Measurements from ENCODE around the gene HBG1.
A peak's percentile ranks its signal among the peaks of the same experiment; 100 is the strongest.

Gene HBG1

DNA sequence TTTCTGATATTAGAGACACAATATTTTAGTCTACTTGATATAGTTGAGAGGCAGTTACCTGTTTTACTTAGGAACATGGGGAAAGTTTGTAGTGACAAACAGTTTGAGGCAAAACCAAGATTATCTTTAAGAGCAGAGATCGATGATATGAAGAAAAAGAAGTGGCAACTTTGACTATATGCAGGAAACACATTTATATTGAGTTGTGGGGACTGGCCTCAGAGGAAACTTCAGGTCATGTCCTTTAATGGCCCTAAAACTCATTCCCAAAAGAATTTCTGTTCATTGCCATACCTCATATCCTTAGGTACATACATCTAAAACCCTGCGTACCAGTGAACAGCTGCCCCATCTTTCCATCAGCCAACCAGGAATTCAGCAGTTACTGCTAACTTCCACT, 4.5 kb downstream of the HBG1 start:
- no peak for DNase-seq

DNA sequence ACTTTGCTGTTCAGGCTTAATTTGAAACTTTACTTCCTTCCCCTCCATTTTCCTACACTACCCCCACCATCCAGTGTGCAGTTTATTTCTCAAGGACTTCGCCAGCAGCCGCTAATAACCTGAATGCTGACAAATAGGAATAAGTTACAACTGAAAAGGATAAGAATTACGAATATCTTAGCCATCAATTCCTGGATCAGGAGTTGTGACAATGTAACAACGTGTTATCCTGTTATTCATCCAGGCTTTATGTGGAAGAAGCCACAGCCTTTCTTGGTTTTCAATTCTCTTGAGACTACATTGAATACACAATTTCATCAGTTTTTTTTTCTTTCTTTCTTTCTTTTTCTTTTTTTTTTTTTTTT, 5.9 kb downstream of the HBG1 start:
- no peak for DNase-seq

DNA sequence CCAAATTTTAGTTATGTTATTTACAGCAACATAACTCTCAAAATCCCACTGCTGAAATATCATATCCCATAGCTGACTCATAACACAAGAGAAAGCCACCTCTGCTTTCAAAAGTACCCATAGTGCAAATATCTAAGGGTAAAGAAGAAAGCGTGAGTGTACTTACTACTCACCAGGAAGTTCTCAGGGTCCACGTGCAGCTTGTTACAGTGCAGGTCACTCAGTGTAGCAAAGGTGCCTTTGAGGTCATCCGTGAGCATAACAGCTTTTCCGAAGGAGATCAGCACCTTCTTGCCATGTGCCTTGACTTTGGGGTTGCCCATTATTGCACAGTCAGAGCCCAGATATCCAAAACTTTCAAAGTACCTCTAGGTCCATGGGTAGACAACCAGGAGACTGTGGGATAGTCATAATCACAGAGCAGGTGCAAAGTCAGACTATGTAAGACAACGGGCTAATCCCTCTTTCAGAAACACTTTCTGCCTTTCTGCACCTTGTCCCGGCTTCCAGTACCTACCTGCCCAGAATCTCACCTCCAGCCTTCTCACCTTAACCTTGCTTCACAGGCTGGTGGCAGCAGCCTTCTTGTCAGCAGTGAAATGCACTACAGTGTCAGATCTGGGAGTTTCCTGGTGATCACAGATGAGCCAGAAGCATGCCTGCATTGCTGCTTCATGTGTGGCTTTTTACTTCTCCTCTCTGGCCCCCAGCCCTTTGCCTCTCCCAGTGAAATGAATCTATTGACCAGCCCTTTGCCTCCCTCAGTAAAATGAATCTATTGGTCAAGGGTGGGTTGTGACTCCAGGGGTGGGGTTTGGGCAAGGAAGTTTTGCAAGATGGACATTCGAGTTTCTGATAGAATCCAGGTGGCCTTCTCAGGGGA, 6.5 kb downstream of the HBG1 start:
- DNase-seq = no peak

DNA sequence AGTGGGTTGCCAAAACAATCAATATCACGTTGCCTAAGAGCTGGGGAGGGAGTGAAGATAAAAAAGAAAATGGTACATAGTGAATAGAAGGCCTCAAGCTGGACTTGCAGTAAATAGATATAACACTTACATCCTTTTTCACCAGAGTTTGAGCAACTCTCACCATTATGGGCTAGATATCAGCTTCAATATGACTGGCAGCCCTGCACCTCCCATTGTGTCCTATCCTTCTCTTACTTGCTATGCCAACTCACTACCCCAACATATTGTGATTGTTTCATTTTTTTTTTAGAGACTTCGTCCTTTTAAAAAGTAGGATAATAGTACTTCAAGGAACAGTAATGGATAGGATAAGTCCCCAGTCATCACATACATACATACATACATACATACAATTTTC, 7.4 kb downstream of the HBG1 start:
- DNase-seq = no peak

DNA sequence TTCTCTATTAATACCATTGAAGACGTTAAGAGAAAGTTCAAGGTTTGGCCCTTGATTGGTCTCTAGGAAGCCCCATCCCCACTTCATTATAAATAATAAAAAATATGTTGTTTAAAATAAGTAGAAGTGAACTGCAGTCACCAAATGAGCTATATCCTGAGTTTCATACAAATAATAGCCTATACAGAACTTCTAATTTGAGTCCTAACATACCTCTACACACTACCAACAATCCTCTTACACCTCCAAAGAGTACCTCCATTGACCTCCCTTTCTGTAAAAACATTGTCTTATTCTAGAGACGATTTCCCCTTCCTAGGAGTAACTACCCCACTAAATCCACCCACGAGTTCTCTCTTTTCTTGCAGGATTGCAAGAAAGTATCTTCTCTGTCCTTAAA, 8.2 kb downstream of the HBG1 start:
- DNase-seq = no peak

DNA sequence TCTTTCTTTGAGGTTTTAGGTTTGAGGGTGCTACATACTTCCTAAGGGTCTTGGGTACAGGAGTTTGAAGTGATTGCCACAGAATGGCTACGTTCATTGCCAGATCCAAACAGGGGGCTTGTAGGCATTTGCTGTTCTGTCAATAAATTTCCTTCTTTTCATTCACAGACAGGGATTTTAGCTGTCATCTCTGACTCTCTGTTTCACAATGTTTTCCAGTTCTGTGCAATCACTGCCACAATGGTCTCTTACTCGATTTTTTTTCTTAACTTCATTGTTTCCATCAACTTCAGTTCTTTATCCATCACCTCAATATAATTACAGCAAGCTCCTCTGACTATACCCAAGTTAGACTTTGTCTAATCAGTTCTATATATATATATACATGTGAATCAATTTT, 9.2 kb downstream of the HBG1 start:
- no peak for DNase-seq

DNA sequence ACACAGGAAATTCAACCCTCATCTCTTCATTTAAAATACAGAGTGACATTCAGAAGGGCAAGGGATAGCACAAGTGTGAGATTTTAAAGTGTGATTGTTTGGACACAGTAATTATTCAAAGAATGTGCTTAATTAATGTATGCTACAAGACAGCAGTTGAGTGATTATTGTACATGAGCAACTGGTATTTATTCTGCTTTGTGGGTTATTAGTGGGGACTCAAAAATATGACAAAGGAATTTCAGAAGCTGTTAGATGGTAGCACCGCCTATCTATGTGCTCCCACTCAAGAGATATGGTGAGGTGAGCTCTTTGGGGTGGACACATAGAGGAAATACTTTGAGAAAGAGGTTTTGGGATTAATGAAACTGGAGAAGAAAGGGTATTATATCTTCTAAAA, 9.6 kb downstream of the HBG1 start:
- DNase-seq = no peak

DNA sequence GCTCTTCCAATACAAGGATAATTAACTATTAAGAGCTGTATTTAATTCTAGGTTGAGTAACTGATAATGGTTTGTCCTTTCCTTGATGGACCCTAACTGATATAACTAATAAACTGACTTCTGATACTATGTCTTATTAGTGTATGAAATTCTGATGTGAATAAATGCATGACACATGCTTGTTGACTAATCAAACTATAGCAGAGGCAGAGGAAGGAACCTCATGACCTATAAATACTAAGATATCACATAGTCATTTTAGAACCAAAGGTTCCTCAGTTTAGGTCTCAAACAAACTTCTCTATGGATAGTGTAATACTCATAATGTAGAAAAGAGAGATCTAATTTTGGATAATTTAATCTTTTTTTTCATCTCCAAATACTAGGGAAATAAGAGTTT, 10.6 kb downstream of the HBG1 start:
- DNase-seq = no peak

DNA sequence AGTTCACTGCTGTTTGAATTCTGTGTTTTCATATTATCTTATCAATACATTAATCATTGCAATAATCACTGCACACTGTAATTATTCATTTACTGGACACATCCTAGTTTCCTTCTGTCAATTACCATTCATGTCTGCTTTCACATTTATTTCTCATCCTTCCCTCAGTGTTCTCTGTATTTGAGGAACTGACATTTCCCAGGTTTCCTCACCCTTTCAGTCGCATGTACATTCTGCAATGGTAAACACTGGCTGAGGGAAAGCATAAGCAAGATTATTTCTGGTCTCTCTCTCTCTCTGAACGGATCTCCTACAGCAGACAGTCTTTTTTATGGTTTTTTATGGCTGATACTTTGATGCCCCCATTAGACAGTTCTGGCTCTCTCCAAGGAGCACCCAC, 11.2 kb downstream of the HBG1 start:
- DNase-seq = no peak

DNA sequence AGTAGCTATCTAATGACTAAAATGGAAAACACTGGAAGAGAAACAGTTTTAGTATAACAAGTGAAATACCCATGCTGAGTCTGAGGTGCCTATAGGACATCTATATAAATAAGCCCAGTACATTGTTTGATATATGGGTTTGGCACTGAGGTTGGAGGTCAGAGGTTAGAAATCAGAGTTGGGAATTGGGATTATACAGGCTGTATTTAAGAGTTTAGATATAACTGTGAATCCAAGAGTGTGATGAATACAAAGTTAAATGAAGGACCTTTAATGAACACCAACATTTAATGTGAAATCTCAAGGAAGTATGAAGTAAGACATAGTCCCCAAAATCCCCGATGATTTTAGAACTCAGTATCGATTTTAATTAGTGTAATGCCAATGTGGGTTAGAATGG, 12.2 kb downstream of the HBG1 start:
- DNase-seq = no peak

DNA sequence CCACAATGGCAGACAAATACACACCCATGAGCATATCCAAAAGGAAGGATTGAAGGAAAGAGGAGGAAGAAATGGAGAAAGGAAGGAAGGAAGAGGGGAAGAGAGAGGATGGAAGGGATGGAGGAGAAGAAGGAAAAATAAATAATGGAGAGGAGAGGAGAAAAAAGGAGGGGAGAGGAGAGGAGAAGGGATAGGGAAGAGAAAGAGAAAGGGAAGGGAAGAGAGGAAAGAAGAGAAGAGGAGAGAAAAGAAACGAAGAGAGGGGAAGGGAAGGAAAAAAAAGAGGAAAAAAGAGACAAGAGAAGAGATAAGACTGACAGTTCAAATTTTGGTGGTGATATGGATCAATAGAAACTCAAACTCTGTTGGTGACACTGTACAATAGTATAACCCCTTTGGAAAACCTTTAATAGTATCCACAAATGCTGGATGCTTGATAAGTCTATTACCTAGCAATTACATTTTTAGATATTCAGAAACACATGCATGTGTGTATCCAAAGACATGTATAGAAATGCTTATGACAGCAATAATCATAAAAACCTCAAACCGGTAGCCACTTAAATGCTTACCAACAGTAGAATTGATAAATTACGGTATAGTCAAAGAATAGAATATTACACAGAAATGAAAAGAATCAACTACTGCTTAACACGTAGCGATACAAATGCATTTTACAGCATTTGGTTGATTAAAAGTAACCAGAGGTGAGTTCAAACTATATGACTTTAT, 14.1 kb downstream of the HBG1 start:
- DNase-seq = no peak

DNA sequence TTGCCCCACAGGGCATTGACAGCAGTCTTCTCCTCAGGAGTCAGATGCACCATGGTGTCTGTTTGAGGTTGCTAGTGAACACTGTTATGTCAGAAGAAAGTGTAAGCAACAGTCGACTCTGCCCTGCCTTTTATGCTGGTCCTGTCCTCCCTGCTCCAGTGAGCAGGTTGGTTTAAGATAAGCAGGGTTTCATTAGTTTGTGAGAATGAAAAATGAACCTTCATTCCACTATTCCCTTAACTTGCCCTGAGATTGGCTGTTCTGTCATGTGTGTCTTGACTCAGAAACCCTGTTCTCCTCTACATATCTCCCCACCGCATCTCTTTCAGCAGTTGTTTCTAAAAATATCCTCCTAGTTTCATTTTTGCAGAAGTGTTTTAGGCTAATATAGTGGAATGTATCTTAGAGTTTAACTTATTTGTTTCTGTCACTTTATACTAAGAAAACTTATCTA, 15.2 kb downstream of the HBG1 start, which contains the start of gene HBD:
HBD (minus strand) TSS at position 103 of the 454 bp plus-strand sequence; CDS start at position 53, 50 bp downstream.
- DNase-seq = peak in 1 of 5 donors; percentile 0

DNA sequence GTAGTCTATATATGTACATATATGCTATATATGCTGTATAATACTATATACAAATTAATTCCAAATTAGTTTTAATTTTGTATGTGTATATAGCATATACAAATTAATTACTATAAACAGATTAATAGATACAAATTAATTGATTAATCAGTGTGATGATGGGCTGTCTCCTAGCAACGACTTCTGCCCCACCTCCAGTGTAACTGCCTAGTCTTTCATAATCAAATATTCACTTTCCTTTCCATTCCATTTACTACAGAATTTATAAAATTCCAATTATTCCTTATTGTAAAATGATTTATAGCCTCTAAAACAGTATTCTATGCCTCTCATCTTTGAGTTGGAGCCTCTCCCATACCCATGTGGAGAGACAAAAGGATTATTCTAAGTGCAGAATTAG, 16.4 kb downstream of the HBG1 start:
- no peak for DNase-seq

DNA sequence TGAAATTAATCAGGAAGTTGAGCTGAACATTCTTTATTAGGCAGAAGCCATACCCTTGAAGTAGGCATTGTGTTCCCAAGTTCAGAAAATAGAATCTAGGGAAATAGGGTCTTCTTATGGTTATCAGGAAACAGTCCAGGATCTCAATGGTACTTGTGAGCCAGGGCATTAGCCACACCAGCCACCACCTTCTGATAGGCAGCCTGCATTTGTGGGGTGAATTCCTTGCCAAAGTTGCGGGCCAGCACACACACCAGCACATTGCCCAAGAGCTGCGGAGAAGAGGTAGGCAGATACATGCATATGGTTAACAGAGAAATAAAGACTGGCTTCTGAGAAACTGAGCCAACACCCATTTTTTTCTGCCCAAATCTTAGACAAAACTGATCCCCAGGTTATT, 16.8 kb downstream of the HBG1 start:
- no peak for DNase-seq

DNA sequence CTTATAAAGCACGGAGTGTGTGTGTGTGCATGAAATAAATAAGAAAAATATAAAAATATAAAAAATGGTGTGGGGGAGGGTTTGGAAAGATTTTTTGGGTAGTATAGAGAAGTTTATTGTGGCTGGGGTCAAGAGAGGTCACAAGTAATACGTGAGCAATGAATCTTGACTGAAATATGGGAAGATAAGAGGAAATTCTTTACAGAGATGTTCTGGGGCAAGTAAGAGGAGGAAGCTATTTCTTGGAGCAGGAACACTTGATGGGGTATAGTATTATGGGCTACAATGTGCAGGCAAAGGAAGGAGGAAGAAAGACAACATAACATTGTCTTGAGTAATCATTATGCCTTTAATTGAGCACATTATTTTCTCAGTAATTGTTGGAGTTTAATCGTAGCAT, 17.5 kb downstream of the HBG1 start:
- no peak for DNase-seq

DNA sequence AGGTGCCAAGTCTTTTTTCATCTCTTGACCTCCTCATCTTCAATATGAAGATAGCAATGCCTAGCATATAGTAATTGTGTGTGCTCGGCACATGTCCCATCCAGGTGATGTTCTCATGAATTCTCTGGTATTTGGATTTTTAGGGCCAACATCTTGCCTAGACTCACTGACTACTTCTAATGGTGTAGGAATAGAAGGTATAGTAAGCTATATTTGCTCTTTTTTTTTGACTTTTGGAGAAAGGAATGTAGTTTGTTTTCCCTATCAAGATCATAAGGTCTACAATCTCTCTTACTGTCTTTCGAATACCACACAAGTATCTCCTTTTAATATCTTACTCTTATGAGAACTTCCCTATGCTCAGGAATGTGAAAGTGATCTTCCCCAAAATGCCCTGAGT, 18.5 kb downstream of the HBG1 start:
- no peak for DNase-seq

DNA sequence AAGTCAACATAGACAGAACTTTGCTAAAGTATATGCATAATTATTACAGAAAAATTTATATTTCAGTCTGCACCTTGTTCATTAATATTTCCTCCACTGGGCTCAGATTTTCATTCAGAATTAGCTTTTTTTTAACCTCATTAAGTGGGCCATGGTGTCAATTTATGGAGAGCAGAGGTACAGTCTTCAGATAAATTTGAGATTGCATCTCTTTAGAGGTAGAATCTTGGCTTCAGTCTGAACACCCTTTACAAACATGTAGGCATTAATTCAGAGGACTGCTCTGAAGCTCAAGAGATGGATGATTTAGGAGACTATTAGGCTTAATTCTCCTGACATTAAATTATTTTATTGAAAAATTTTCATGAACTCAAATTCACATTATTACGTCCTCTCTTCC, 19.4 kb downstream of the HBG1 start:
- no peak for DNase-seq

DNA sequence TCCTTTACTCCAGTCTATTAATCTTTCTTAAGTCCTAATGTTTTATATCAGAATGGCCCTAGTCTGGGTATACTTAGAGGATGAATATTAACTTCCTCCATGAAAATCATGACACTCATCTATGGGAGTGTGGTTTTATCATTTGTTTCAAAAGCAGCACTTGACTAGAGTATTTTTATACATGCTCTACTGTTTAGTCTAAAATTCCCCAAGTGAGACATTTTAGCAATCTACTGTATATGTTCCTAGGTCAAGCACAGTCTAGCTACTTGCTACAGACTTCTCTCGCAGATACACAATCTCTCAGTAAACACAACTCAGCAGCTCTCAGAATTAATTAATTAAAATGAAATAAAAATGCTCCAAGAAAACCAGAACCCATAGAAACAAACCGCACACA, 19.9 kb downstream of the HBG1 start:
- no peak for DNase-seq

DNA sequence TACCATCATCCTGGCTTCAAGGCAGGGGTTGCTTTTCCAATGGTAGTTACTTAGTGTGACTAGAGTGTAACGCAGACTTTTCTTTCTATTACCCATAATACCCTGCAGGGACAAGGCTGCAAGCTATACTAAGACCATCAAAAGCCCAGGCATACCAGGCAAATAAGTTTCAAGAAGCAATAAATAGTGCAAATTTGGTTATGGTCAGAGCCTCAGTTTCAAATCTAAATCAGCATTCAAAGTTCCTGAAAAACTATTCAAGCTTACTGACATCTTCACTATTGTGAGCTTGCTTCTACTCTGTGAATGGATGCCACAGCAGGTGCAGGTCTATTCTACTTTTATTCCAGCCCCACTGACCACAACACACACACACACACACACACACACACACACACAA, 20.3 kb downstream of the HBG1 start:
- DNase-seq = no peak

DNA sequence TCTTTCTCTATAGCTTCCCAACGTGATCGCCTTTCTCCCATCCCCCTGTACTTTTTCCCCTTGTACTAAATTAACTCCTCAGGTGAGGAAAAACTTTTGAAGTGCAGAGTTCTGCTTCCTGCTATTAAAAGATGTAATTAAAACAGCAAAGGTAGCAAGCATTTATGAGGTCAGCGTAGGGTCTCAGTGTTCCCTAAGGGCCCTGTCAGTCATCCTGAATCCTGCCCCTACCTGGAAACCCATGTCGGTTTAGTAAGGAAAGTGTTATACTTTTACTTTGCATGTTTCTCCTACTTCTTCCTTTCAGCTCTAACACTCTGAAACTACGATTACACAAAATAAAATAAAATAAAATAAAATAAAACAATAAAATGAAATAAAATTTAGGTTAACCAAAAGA, 21.5 kb downstream of the HBG1 start:
- no peak for DNase-seq

DNA sequence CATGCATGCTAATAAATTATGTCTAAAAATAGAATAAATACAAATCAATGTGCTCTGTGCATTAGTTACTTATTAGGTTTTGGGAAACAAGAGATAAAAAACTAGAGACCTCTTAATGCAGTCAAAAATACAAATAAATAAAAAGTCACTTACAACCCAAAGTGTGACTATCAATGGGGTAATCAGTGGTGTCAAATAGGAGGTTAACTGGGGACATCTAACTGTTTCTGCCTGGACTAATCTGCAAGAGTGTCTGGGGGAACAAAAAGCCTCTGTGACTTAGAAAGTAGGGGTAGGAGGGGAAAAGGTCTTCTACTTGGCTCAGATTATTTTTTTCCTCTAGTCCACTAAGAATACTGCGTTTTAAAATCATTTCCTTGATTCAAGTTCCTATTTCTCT, 22.0 kb downstream of the HBG1 start:
- DNase-seq = no peak

DNA sequence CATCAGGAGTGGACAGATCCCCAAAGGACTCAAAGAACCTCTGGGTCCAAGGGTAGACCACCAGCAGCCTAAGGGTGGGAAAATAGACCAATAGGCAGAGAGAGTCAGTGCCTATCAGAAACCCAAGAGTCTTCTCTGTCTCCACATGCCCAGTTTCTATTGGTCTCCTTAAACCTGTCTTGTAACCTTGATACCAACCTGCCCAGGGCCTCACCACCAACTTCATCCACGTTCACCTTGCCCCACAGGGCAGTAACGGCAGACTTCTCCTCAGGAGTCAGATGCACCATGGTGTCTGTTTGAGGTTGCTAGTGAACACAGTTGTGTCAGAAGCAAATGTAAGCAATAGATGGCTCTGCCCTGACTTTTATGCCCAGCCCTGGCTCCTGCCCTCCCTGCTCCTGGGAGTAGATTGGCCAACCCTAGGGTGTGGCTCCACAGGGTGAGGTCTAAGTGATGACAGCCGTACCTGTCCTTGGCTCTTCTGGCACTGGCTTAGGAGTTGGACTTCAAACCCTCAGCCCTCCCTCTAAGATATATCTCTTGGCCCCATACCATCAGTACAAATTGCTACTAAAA, 22.8 kb downstream of the HBG1 start, which contains the start of gene HBB:
HBB (minus strand) TSS at position 340 of the 579 bp plus-strand sequence; CDS start at position 290, 50 bp downstream.
- no peak for DNase-seq

DNA sequence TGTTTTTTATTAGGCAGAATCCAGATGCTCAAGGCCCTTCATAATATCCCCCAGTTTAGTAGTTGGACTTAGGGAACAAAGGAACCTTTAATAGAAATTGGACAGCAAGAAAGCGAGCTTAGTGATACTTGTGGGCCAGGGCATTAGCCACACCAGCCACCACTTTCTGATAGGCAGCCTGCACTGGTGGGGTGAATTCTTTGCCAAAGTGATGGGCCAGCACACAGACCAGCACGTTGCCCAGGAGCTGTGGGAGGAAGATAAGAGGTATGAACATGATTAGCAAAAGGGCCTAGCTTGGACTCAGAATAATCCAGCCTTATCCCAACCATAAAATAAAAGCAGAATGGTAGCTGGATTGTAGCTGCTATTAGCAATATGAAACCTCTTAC, 24.2 kb downstream of the HBG1 start:
- DNase-seq = no peak

All from T-helper 1 cell (primary cell).